Central memory CD8-positive, alpha-beta T cell (primary cell): ENCODE results near the gene TMEM30B.

ENCODE experiments used
- ATAC-seq: fragments of 150-1000 bp; cut with Tn5 transposase; replicated peaks from 2 replicates; pipeline ENCODE4 v1.10.0; 2022; ENCODE audit warnings: mild to moderate bottlenecking, moderate FRiP score, moderate number of reproducible peaks; ENCODE audit not compliant: poor library complexity, severe bottlenecking; ENCODE audit errors: extremely low read depth
- DNase-seq, 2 donors: peaks; one replicate each; pipeline ENCODE4 v3.0.0; 2021; ENCODE audit warnings: low spot score in 2 of 2
- H3K27ac Mint-ChIP-seq: one replicate; pipeline ENCODE4 v1.8.0; 2022; ENCODE audit warnings: low read depth, mild to moderate bottlenecking, moderate library complexity, mixed read lengths
- H3K27me3 Mint-ChIP-seq: one replicate; pipeline ENCODE4 v1.8.0; 2022; ENCODE audit warnings: mixed read lengths
- H3K36me3 Mint-ChIP-seq: one replicate; pipeline ENCODE4 v1.8.0; 2022; ENCODE audit warnings: mild to moderate bottlenecking, moderate library complexity, mixed read lengths; ENCODE audit not compliant: insufficient read depth
- H3K4me1 Mint-ChIP-seq: one replicate; pipeline ENCODE4 v1.8.0; 2022; ENCODE audit warnings: mixed read lengths
- H3K4me3 Mint-ChIP-seq: one replicate; pipeline ENCODE4 v1.8.0; 2022; ENCODE audit warnings: mild to moderate bottlenecking, moderate library complexity, mixed read lengths
- H3K9me3 Mint-ChIP-seq: one replicate; pipeline ENCODE4 v1.8.0; 2022; ENCODE audit warnings: mixed read lengths

TMEM30B gene

DNA sequence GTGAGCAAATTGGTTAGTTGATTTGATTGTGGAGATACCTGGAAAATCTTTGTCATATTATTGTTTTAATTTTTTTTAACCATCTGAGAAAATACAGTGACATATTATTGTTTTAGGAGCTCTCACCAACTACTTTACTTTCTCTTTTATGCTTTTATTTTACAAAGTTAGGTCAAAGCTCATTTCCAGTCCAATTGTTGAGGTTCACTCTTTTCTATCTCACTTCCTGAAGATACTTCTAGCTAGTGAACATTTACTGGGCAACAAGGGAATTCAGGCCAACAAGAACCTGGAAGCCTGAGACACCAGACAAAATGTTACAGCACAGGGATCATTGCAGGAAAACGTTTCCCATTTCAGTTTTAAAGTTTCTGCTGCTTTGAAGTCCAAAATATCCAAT, 3.9 kb downstream of the TMEM30B start:
- ATAC-seq = no peak
- H3K27ac Mint-ChIP-seq = no peak overlapping the region
- peaks cover 18% of the 10 kb centered on the region for H3K4me1 Mint-ChIP-seq
- DNase-seq = no peak
- no peak overlapping the region for H3K4me3 Mint-ChIP-seq
- peaks cover 6% of the 10 kb centered on the region for H3K36me3 Mint-ChIP-seq
- H3K27me3 Mint-ChIP-seq = peaks cover 21% of the 10 kb centered on the region
- no peaks in the 10 kb centered on the region for H3K9me3 Mint-ChIP-seq

- H3K36me3 Mint-ChIP-seq = no peaks in the 10 kb centered on the region
- no peak overlapping the region for H3K4me3 Mint-ChIP-seq
- H3K27ac Mint-ChIP-seq = no peak overlapping the region
- H3K27me3 Mint-ChIP-seq = peaks cover 46% of the 10 kb centered on the region
- no peaks in the 10 kb centered on the region for H3K4me1 Mint-ChIP-seq
- no peak for ATAC-seq
- H3K9me3 Mint-ChIP-seq = no peaks in the 10 kb centered on the region
- no peak for DNase-seq
Observed at GRCh38 chr14:61271552-61271951, 9.6 kb downstream of the TMEM30B start.

- no peak overlapping the region for H3K4me3 Mint-ChIP-seq
- H3K4me1 Mint-ChIP-seq = no peaks in the 10 kb centered on the region
- DNase-seq (no peak), ATAC-seq (no peak)
- H3K36me3 Mint-ChIP-seq = no peaks in the 10 kb centered on the region
- no peak overlapping the region for H3K27ac Mint-ChIP-seq
- no peaks in the 10 kb centered on the region for H3K9me3 Mint-ChIP-seq
- peaks cover 54% of the 10 kb centered on the region for H3K27me3 Mint-ChIP-seq
Observed at GRCh38 chr14:61270714-61271113, 10.4 kb downstream of the TMEM30B start.

DNA sequence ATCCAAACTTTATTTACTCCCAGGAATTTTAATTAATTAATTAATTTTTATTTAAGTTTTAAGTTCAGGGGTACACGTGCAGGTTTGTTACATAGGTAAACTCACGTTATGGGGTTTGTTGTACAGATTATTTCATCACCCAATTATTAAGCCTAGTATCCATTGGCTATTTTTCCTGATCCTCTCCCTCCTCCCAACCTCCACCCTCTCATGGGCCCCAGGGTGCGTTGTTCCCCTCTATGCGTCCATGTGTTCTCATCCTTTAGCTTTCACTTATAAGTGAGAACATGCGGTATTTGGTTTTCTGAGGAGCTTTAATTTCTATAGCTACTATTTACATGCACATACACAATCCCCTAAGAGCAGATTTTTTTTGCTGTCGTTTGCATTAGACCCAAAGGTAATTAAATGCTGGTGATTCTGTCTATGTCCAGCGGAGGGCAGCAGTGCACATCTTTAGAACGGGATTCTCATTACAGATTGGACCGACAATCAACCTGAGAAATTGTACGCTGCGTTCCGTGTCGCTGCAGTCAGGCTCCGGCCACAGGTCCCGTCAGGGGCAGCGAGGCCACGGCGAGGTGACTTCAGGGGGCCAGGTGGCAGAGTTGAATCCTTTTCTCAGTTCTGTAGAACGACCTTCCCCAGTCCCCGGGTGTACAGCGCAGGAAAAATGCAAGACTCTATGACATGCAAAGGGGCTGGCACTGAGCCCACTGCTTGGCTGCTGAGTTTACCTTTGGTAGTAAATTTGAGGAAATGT, 11.6 kb downstream of the TMEM30B start:
- Mint-ChIP-seq H3K4me1 (no peaks in the 10 kb centered on the region), H3K9me3 (no peaks in the 10 kb centered on the region), H3K27me3 (peaks cover 65% of the 10 kb centered on the region), H3K4me3 (peak overlapping the region; percentile 28), H3K36me3 (peaks cover 2% of the 10 kb centered on the region), H3K27ac (no peak overlapping the region)
- DNase-seq (peak; percentile 64 to 72), ATAC-seq (peak; percentile 85)

DNA sequence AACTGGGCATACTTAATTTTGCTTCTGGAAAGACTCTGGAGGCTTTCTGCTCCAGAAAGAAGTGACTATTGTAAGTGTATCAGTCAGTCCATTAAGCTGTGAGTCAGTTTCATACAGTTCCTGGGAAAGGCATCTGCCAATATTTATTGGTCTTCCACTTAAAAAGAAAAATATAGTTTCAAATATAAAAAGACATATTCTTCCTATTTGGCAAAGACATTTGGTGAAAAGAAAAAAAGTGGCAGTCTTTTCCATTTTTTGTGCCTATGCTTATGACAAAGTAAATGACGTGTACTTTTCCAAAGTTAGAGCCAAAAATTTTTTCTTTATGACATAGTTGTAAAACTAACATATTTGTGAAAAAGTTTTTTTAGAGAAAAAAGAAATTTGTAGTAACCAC, 12.3 kb downstream of the TMEM30B start:
- no peak overlapping the region for H3K27ac Mint-ChIP-seq
- H3K27me3 Mint-ChIP-seq = peaks cover 62% of the 10 kb centered on the region
- H3K4me3 Mint-ChIP-seq = no peak overlapping the region
- no peaks in the 10 kb centered on the region for H3K4me1 Mint-ChIP-seq
- DNase-seq = no peak
- H3K9me3 Mint-ChIP-seq = no peaks in the 10 kb centered on the region
- no peak for ATAC-seq
- peaks cover 2% of the 10 kb centered on the region for H3K36me3 Mint-ChIP-seq

DNA sequence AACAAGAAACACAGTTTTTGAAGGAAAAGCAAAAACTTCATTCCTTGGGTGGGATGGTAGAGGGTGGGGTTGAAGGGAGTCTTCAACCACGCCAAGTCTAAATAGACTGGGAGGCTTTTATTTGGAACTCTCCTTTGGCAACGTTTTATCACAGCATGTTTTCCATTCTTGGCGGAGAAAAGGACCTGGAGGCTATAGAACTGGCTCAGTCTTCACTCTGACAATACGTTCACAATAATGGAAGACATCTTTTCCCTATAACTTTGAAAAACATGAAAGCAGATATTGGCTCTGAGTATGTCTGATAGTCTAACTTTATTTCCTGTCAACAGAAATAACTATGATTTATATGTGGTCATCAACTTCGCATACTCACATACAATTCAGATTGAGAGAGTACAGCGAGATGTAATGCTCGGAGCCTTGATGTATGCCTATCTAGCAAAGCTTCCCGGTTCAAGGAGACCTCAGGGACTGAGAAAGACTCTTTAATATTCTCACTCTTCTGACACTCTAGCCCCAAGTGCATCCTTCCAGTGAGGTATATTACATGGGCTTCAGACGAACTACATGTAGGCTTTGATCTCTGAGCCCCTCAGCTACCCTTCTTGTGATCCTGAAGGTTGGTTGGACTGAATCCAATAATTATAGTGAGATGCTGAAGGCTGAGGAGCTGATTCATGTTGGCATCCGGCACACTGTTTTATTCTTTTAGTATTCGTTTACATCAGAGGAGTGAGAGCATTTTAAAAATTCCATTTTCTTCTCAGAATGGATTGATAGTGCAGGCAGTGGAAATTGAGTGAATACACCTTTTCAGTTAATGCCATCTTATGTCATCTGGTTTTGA, 14.0 kb downstream of the TMEM30B start:
- no peaks in the 10 kb centered on the region for H3K4me1 Mint-ChIP-seq
- no peaks in the 10 kb centered on the region for H3K9me3 Mint-ChIP-seq
- DNase-seq = no peak
- H3K27ac Mint-ChIP-seq = no peak overlapping the region
- peaks cover 49% of the 10 kb centered on the region for H3K27me3 Mint-ChIP-seq
- H3K36me3 Mint-ChIP-seq = peaks cover 2% of the 10 kb centered on the region
- H3K4me3 Mint-ChIP-seq = no peak overlapping the region
- no peak for ATAC-seq

DNA sequence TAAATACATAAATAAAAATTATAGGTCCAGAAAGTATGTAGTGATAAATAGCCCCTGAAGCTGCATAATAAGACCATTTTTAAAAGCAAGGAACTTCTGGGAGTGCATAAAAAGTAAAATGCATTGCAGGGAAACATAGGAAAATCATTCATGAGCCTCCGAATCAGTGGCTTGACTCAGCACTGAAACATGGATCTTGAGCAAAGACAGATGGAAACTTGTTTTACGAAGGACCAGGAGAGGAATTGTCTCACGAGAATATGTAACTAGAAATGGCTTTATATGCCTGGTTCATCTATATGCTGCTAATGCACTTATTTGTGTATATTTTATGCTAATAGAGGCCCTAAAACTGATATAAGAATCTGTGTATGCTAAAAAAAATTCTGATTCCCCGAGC, 14.7 kb downstream of the TMEM30B start:
- H3K4me3 Mint-ChIP-seq = no peak overlapping the region
- H3K4me1 Mint-ChIP-seq = no peaks in the 10 kb centered on the region
- H3K36me3 Mint-ChIP-seq = peaks cover 2% of the 10 kb centered on the region
- ATAC-seq (no peak), DNase-seq (no peak)
- H3K27ac Mint-ChIP-seq = no peak overlapping the region
- H3K9me3 Mint-ChIP-seq = no peaks in the 10 kb centered on the region
- peaks cover 49% of the 10 kb centered on the region for H3K27me3 Mint-ChIP-seq

- no peak overlapping the region for H3K4me3 Mint-ChIP-seq
- H3K36me3 Mint-ChIP-seq = peaks cover 2% of the 10 kb centered on the region
- DNase-seq (no peak), ATAC-seq (no peak)
- peaks cover 49% of the 10 kb centered on the region for H3K27me3 Mint-ChIP-seq
- no peaks in the 10 kb centered on the region for H3K9me3 Mint-ChIP-seq
- no peaks in the 10 kb centered on the region for H3K4me1 Mint-ChIP-seq
- no peak overlapping the region for H3K27ac Mint-ChIP-seq
Observed at GRCh38 chr14:61264651-61265050, 16.5 kb downstream of the TMEM30B start.

DNA sequence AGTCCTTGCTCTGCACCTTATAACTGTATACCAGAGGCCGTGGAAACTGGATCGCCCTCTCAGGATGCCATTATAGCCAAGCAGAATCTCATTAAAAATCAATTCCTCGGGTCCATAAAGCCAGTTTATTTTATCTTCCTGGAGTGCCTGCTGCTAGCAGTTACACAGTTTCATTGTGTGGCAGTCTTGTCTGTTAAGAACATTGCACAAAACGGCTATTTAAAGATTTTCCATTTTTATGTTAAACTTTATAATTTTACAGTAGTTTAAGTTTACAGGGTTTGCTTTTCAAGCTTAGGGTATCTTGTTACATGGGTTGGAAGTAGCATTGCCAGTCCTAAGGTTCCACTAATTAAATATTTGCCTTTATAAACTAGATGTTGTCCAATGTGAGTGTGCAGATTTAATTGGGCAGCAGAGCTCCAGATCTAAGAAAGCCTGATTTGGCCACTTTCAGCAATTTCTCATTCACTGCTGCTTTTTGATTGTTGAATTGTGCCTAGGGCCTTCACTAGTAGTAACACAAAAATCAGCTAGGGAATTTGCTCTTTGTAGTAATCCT, 17.0 kb downstream of the TMEM30B start:
- Mint-ChIP-seq H3K27me3 (peaks cover 50% of the 10 kb centered on the region), H3K4me1 (no peaks in the 10 kb centered on the region), H3K4me3 (no peak overlapping the region), H3K36me3 (peaks cover 2% of the 10 kb centered on the region), H3K27ac (no peak overlapping the region), H3K9me3 (no peaks in the 10 kb centered on the region)
- DNase-seq = no peak
- ATAC-seq = no peak

DNA sequence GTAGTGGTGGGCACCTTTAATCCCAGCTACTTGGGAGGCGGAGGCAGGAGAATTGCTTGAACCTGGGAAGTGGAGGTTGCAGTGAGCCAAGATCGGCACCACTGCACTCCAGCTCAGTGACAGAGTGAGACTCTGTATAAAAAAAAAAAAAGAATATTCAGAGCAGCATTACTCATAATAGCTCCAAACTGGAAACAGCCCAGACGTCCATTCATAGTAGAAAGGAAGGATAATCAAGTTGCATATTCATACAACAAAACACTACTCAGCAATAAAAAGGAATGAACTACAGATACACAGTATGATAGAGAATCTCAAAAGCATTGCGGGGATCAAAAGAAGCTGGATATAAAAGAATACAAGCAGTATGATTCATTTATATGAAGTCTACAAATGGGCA, 19.1 kb downstream of the TMEM30B start:
- ATAC-seq = no peak

DNA sequence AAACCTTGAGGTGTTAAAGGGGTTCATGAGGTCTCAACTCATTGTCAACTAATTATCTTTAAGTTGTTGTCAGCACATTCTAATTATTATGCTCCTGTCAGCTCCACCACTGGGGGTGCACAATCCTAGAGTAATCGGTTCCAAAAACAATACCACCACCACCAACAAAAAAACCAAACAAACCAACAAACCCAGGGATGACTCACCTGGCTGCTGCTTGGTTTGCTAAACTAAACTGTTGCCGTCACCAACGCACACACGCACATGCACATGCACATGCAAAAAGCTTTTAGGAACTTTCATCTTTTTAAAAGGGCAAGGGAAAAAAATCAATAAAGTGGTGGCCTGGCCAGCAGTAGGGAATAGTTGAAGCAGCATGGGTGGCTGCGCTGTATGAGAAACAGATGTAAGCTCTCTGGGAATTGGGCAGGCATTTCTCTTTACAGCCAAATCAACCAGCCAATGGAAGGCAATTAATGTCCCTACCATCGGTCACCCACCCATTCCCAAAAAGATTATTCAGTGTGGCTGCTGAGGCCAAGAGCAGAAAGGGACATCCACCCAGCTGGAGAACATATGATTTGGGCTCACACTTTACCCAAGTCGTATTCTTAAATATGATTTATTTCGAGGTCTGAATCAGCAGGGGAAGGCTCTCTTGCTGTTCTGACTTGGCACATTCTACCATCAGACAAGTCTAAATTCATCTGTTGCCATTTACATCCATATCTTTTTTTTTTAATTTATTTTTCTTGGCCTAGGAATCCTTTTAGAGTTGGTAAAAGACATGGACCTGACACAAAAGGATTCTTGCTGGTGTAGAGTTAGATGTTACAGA, 20.0 kb downstream of the TMEM30B start:
- Mint-ChIP-seq H3K36me3 (peaks cover 2% of the 10 kb centered on the region), H3K9me3 (no peaks in the 10 kb centered on the region), H3K4me1 (no peaks in the 10 kb centered on the region), H3K4me3 (no peak overlapping the region), H3K27me3 (peaks cover 53% of the 10 kb centered on the region), H3K27ac (no peak overlapping the region)
- ATAC-seq = no peak
- no peak for DNase-seq

More for the DNA sequence above, 19.1 kb downstream of the TMEM30B start:
- Mint-ChIP-seq H3K9me3 (no peaks in the 10 kb centered on the region), H3K4me1 (no peaks in the 10 kb centered on the region), H3K27ac (no peak overlapping the region), H3K27me3 (peaks cover 53% of the 10 kb centered on the region), H3K36me3 (peaks cover 2% of the 10 kb centered on the region), H3K4me3 (no peak overlapping the region)
- no peak for DNase-seq

DNA sequence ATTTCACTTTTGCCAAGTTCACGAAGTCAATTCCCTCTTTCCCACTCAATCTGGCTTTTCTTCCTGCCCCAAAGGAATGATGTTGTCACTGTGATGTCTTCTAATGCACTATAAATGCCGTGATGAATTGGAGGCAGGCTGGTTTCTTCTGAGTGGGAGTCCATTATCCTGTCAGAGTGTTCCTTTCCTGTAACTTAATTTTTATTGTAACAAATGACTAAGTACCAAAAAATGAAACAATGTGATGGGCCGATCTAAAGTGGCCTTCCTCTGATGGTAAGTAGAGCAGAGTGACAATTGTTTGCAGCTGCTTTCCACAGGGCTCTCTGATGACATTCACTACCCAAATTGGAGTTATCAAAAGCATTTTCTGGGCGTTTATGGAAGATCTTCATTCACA, 22.2 kb downstream of the TMEM30B start:
- Mint-ChIP-seq H3K27me3 (peaks cover 49% of the 10 kb centered on the region), H3K9me3 (no peaks in the 10 kb centered on the region), H3K36me3 (no peaks in the 10 kb centered on the region), H3K4me3 (no peak overlapping the region), H3K27ac (no peak overlapping the region), H3K4me1 (no peaks in the 10 kb centered on the region)
- ATAC-seq (no peak), DNase-seq (no peak)
